Astrocyte of the hippocampus (primary cell): ENCODE measurements around the gene TRIM14.
"Not testable (repeated sequence)": the region's sequence is repeated elsewhere in the genome, so short reads cannot be mapped to it uniquely, and the experiment has no call there.

Experiments used
- DNase-seq: peaks from one replicate; pipeline ENCODE4 v3.0.0; 2011; ENCODE audit warnings: low read depth, low spot score

The TRIM14 gene

DNA sequence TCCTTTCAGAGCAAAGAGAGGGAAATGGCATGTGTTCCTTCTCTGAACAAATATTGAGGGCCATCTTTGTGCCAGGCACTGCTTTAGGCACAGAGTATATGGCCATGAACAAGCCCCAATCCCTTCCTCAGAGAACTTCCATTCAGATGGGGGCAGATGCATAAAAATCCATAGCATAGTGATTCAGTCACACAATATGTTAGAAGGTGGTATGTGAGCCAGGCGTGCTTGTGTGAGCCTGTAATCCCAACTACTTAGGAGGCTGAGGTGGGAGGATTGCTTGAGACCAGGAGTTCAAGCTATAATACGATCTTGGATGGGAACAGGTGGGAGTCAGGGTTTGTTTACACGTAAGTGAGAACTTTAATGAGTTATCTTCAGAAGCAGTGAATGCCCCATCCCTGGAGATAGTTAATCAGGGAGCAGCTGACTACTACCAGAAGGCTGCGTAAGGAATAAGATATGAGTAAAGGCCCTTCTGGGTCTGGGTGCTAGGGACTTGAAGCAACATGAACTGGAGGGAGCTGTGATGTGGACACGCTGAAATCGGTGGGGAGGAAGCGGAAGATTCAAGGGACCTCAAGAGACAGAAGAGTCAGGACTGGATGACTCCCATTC is 35.3 kb downstream of the TRIM14 start:
- no peak for DNase-seq

DNA sequence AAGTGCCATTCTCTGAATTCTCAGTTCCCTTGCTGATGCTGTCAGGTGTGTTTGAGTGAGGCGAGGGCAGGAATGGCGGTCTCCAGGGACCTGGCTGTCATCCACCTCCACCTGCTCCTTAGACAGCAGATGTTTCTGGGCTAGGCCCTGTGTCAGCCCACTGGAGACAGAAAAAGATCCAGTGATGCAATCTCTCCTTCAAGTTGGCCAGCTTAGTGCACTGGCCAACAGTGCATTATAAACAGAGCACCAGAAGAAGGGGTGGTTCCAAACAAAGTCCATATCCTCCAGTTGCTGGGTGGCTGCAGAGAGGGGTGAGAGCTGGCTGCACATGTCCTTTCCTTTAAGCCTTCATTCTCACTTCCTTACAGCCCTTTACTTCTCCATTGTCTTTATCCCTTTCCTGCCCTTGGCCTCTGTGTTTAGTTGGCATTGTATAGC is 35.9 kb downstream of the TRIM14 start:
- no peak for DNase-seq

DNA sequence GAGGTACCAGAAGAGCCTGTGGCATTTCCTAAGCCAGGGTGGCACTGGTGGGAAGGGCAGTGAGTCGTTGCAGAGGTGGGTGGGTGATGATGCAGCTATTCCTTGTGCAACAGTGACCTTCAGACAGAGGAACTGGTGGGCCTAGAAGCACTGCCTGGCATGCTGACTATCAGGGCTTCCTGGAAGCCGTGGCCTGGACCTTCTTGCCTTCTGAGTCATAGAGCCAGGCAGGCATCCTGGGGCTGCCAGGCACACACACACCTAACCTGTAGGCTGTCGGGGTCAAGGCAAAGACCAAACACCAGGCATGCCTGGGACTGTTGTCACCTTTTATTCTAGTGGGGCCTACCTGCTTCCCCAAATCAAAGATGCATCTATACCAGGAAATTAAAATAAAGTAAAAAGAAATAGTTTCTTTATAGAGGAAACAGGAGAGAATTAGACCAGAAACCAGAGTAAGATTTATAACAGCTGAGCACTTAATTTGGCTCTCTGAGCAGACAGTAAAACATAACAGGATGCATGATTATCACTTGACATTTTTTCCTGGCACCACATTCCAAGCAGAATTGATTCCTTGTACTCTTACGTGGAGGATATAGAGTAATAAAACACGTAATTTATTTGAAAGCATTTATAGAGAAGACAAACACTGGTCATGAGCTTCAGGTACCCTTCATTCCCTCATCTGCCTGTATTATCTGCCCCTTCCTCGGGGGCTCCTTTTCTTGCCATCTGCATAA is 37.4 kb downstream of the TRIM14 start:
- DNase-seq, result no peak

- no peak for DNase-seq
Measured at GRCh38 chr9:98080780-98081179, 38.2 kb downstream of the TRIM14 start.

DNA sequence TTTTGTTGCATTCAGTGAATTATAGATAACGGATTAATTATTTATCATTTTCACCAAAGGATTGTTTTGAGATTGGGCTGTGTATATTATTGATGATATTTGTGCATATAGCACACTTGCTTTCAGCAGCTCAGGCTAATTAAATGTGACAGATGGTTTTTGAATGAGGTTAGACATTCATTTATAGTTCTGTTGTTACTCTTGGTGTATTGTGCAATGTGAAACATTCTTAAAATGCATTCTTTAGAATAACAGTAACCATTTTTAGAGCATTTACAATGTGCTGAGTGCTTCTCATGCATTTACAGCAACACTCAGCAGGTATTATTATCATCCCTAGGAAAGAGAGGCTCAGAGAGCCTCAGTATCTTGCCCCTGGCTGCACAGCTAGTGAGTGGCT is 38.7 kb downstream of the TRIM14 start:
- no peak for DNase-seq

DNA sequence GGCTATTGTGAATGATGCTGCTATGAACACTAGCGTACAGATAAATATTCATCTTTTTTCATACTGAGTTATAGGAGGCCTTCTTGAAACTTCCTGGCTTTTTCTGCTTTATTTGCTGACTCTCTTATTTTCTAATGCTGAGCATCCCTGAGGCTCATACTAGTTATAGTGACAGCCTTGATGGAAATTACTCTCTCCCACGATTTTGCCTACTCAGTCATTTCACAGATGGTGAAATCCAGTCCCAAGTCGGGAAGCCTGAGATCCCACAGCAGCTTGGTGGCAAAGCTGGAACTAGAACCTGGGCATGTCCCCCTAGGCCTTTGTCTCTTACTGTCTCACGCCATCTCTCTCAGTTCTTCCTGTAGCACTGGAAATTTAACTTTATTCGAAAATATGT is 40.1 kb downstream of the TRIM14 start:
- DNase-seq, result no peak

DNA sequence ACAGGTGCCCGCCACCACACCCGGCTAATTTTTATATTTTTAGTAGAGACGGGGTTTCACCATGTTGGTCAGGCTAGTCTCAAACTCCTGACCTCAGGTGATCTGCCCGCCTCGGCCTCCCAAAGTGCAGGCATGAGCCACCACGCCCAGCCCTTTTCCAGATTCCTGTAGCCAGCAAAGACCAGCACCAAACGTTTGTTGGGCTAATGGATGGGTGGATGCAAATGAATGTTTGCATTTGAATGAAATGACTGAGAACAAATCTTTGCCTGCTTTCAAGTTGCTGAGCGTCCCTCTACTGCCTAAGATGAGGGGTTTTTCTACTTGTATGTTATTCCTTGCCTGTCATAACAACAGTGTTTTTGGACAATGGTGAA is 42.5 kb downstream of the TRIM14 start:
- DNase-seq, result not testable (repeated sequence)

DNA sequence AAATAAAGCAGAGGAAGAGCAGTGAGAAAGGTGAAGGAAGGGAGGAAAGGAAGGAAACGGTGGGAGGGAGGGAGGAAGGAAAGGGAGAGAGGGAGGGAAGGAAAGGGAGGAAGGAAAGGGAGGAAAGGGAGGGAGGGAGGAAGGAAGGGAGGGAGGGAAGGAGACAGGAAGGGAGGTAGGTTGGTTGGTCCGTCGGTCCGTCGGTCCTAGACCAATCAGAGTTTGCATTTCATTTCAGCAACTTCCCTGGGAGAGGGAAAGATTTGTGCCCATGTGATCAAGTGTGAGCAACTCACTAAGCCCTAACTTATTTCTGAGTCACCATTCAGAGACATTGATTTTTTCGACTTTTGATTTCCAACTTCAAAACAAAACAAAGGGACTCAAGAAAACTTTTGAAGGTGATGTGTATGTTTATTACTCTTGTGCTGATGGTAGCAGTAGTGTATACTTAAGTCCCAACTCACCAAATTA is 43.7 kb downstream of the TRIM14 start:
- peak; percentile 63 for DNase-seq

- DNase-seq, result peak; percentile 81
Measured at GRCh38 chr9:98074115-98074990, 44.7 kb downstream of the TRIM14 start.

DNA sequence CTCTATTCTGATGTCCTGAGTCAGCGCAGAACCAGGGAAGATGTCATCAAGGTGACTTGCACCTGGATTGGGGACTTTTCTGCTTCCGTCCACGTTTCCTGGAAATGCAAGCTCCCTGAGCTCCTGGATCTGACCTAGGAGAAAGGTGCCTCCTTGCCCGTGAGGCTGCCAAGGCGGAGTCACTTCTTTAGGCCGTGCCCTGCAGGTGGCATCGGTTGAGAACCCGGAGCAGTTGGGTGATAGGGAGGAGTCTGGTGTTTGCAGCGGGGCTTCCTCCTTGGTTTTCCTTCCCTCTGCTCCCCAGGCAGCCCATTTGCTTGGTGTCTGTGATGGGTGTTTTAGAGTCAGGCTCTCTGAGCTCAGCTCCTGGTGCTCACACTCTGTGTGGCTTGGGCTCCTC is 47.3 kb downstream of the TRIM14 start:
- no peak for DNase-seq

DNA sequence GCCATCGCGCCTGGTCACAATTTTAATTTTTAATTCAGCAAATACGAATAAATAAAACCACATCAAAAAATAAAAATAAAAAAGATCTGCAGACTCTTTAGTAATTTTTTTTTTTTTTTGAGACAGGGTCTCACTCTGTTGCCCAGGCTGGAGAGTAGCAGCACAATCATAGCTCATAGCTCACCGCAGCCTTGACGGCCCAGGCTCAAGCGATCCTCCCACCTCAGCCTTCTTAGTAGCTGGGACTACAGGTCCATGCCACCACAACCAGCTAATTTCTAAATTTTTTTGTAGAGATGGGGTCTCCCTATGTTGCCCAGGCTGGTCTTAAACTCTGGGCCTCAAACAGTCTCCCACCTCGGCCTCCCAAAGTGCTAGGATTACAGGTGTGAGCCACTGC is 48.3 kb downstream of the TRIM14 start:
- no peak for DNase-seq

DNA sequence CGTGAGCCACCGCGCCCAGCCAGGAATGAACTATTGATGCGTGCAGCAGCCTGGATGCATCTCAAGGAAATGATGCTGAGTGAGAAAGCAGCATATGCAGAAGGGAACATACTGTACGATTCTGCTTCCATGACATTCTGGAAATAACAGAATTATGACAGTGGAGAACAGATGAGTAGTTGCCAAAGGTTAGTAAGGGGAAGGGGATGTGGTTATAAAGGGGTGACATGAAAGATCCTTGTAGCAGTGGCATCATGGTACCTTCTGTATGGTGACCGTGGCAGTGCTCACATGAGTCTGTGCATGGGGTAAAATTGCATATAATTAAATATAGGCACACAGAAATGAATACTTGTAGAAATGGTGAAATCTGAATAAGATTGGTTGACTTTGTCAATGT is 49.5 kb downstream of the TRIM14 start:
- DNase-seq, result no peak

DNA sequence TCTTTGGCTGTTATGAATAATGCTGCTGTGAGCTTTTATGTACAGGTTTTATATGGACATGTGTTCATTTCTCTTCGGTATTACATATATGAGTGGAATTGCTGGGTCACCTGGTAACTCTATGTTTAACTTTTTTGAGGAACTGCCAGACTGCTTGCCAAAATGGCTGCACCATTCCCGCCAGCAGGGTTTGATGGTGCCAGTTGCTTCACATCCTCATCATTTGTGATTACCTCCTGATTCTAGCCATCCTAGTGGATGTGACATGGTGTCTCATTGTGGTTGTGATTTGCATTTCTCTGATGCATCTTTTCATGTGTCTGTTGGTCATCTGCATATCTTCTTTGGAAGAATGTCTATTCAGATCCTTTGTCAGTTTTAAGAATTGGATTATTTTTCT is 51.8 kb downstream of the TRIM14 start:
- no peak for DNase-seq

DNA sequence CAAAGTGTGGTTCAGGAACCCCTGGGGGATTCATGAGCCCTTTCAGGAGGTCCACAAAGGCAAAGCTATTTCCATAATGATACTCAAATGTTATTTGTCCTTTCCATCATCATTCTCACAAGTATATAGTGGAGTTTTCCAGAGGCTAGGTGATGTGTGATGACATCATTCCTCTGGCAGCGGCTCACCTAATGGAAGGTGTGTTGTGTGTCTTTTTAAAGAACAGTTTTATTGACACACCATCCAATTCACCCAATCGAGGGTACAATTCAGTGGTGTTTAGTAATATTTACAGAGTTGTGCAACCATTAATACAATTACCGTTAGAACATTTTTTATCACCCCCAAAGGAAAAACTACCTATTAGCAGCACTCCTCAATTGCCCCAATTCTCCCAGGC is 52.8 kb downstream of the TRIM14 start:
- no peak for DNase-seq

DNA sequence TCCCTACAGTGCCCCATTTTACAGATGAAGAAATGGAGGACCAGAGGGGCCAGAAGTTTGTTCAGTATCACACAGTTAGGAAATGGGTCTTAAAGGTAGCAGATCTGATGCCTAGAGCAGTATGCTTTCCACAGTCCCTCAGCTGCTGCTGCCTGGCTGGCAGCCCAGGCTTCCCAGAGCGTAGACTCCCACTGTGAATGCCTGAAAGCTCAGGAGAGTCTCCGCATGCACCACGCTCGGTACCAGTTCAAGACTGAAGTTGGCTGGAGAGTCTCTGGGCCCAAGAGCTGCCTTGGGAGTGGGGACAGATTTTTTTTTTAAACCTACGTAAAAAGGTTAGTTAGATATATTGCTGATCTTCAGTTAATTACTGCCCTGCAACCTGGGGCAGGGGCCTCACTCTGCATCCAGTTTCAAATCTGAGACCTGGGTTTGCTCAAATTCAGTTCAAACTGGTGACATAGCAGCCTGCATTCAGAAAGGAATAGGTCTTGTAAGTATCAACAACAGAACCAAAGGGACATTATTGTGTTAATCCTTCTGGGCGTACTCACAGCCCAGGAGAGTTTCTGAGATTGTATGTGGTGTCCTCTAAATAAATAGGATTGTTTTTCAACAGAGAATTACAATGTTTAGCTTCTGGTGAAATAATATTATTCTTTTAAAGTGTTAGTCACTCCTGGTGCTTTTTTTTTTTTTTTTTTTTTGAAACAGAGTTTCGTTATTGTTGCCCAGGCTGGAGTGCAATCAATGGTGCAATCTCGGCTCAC is 54.2 kb downstream of the TRIM14 start:
- DNase-seq, result peak; percentile 56

DNA sequence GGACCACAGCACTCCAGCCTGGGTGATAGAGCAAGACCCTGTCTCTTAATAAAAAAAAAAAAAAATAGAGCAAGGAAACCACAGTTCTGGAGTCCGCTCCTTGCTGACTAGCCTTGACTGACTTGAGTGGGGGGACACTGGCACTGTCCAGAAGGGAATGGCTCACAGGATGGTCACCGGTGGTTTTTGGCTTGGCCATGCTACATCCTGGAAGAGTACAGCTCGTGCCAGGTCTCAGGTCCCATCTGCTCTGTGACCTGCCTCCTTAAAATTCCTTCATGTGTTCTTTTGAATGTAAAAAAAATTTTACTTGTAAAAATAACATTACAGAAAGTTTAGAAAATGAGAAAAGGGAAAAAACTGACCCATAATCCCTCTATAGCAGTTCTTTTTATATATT is 56.9 kb downstream of the TRIM14 start:
- DNase-seq, result no peak

GRCh38 chr9:98057138-98057799 is 61.8 kb downstream of the TRIM14 start:
- DNase-seq, result no peak

GRCh38 chr9:98056269-98057137 is 62.5 kb downstream of the TRIM14 start, which contains the start of gene NANS:
Gene NANS, plus strand, starts transcription at chr9:98056732. Its CDS starts 77 bp downstream, at chr9:98056809.
- DNase-seq, result peak; percentile 97

DNA sequence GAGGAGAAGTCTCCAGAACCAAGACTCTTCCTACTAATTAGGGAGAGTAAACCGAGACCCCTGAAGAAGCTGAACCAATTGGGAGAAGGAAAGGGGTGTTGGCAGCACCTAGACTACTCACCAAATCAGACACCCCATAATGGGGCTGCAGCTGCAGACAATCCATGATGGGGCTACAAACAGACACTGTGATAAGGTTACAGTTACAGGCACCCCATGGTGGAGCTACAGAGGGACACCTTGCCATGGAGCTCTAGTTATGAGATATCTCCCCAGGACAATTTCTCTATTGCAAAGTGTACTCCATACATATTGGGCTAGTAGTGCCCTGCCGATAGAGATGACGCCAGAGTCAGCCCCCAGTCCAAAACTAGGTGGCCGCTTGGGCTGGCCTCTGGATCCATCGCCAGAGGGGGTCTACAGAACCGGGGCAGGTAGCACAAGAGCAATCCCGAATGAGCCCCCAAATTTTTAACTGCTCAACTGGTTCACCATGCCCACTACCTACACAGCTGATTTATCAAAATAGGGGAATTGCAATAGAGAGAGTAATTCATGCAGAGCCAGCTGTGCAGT is 64.6 kb downstream of the TRIM14 start:
- DNase-seq, result no peak

GRCh38 chr9:98050351-98050750 is 68.7 kb downstream of the TRIM14 start:
- DNase-seq, result no peak
